A549 (cell line): ENCODE data around the gene PROC. TPM values are rescaled to one million over a fixed set of nuclear protein-coding genes. Genes with fewer than 3 reads are reported as not detected.

Experiments
- ATAC-seq, 2 experiments: fragments of 200-7000 bp in 1 of 2; fragments of >200 bp in 1 of 2; cut with Nextera tagmentation in 1 of 2; cut with Tn5 transposase in 1 of 2; 3 replicates each; pipeline versions ENCODE4 v1.8.0 to v1.9.1; 2018 to 2020; ENCODE audit warnings: mild to moderate bottlenecking in 1 of 2, moderate library complexity in 1 of 2
- CTCF ChIA-PET: fragments of 300-600 bp; sonication (Branson Sonifier 250); formaldehyde crosslinking; extraction: SDS; loops from one replicate; lab custom pipeline; 2021; ENCODE audit warnings: antibody characterized with exemption, inconsistent platforms; lab: Yijun Ruan, JAX
- POLR2A ChIA-PET: fragments of 350-600 bp; formaldehyde crosslinking; extraction: SDS; loops from one replicate; lab custom pipeline; 2021; ENCODE audit warnings: antibody characterized with exemption, inconsistent platforms; lab: Yijun Ruan, JAX
- DNase-seq, 2 experiments: peaks; one replicate each; pipeline versions ENCODE4 v3.0.0 to v3.0.0-alpha.2; 2011 to 2016; ENCODE audit warnings: low read depth in 1 of 2, low spot score in 1 of 2
- FAIRE-seq: peaks from 2 replicates; lab custom pipeline; 2011; peaks lifted over from hg19 to GRCh38; lab: Jason Lieb, UNC
- H3K27ac ChIP-seq, 2 experiments: fragments of >200 bp; sonication (Bioruptor Twin); formaldehyde crosslinking; 3 replicates each; pipeline ENCODE4 v1.5.1; 2016 to 2017
- H3K4me1 ChIP-seq: fragments of >200 bp; sonication (Bioruptor Twin); formaldehyde crosslinking; 3 replicates; pipeline ENCODE4 v1.6.1; 2016
- H3K4me2 ChIP-seq: fragments of >200 bp; sonication (Bioruptor Twin); formaldehyde crosslinking; 3 replicates; pipeline ENCODE4 v1.6.1; 2016
- H3K4me3 ChIP-seq: fragments of >200 bp; sonication (Bioruptor Twin); formaldehyde crosslinking; 3 replicates; pipeline ENCODE4 v1.5.1; 2016
- H3K9me3 ChIP-seq: fragments of >200 bp; sonication (Bioruptor Twin); formaldehyde crosslinking; 3 replicates; pipeline ENCODE4 v1.6.1; 2016
- CTCF ChIP-seq: fragments of >200 bp; sonication (Bioruptor Twin); formaldehyde crosslinking; IDR thresholded peaks from 3 replicates; pipeline ENCODE4 v1.5.1; 2016
- FOXS1 ChIP-seq: fragments of 250-450 bp; sonication (Bioruptor Pico); IDR thresholded peaks from 2 replicates; pipeline ENCODE4 v1.5.0; 2020; ENCODE audit warnings: mild to moderate bottlenecking, moderate library complexity
- GATA3 ChIP-seq: IDR thresholded peaks from 2 replicates; pipeline ENCODE4 v1.6.1; 2012; ENCODE audit warnings: borderline replicate concordance
- HDAC2 ChIP-seq: fragments of 200-600 bp; sonication (generic); IDR thresholded peaks from 2 replicates; pipeline ENCODE4 v1.6.1; 2016
- HES2 ChIP-seq: fragments of >200 bp; sonication (Bioruptor Twin); formaldehyde crosslinking; IDR thresholded peaks from 2 replicates; pipeline ENCODE4 v1.6.1; 2016
- JUN ChIP-seq, 2 experiments: fragments of >200 bp; sonication (Bioruptor Twin); formaldehyde crosslinking; IDR thresholded peaks; 2 replicates in 1 of 2; 3 replicates in 1 of 2; pipeline ENCODE4 v1.6.1; 2016 to 2017
- KDM1A ChIP-seq: fragments of 200-600 bp; sonication (generic); IDR thresholded peaks from 2 replicates; pipeline ENCODE4 v1.6.1; 2016; ENCODE audit warnings: low read depth, mild to moderate bottlenecking
- KDM5A ChIP-seq: fragments of 200-600 bp; sonication (generic); IDR thresholded peaks from 2 replicates; pipeline ENCODE4 v1.6.1; 2016; ENCODE audit warnings: antibody characterized with exemption, mild to moderate bottlenecking
- MAFK ChIP-seq: fragments of 450-650 bp; IDR thresholded peaks from 2 replicates; pipeline ENCODE4 v1.6.1; 2014; ENCODE audit not compliant: partially characterized antibody
- MYC ChIP-seq: IDR thresholded peaks from 2 replicates; pipeline ENCODE4 v1.6.1; 2012; ENCODE audit warnings: mild to moderate bottlenecking, inconsistent platforms, low read length, improper control_type of control experiment, borderline replicate concordance
- NPAS2 ChIP-seq: fragments of 250-450 bp; sonication (Bioruptor Pico); IDR thresholded peaks from 2 replicates; pipeline ENCODE4 v1.8.0; 2022; ENCODE audit warnings: mild to moderate bottlenecking, moderate library complexity, borderline replicate concordance
- PBX3 ChIP-seq: IDR thresholded peaks from 2 replicates; pipeline ENCODE4 v1.6.1; 2012
- POLR2AphosphoS2 ChIP-seq: conservative IDR thresholded peaks from 2 replicates; pipeline ENCODE4 v1.6.1; 2012; ENCODE audit warnings: low read length, improper control_type of control experiment, inconsistent platforms
- RARB ChIP-seq: fragments of 250-450 bp; sonication (Bioruptor Pico); IDR thresholded peaks from 2 replicates; pipeline ENCODE4 v1.8.0; 2021; ENCODE audit warnings: mild to moderate bottlenecking, moderate library complexity
- TP53 ChIP-seq: fragments of 250-450 bp; sonication (Bioruptor Pico); IDR thresholded peaks from 2 replicates; pipeline ENCODE4 v1.5.0; 2021; ENCODE audit warnings: mild to moderate bottlenecking, moderate library complexity
- ZC3H11A ChIP-seq: fragments of 450-650 bp; IDR thresholded peaks from 2 replicates; pipeline ENCODE4 v1.6.1; 2014; ENCODE audit warnings: antibody characterized with exemption, mild to moderate bottlenecking
- ZFP36 ChIP-seq: fragments of 450-650 bp; IDR thresholded peaks from 2 replicates; pipeline ENCODE4 v1.6.1; 2014; ENCODE audit warnings: borderline replicate concordance; ENCODE audit not compliant: partially characterized antibody
- WGBS: methylation state at CpG from one replicate; pipeline ENCODE4 v1.1.6; 2017; ENCODE audit errors: missing lambda C conversion rate; 5-methylcytosine and 5-hydroxymethylcytosine counted together
- polyA plus RNA-seq, 4 experiments: library from polyadenylated mRNA; depleted of rRNA in 3 of 4; stranded (reverse); fragments of >200 nt; fragmentation: RNase III in 1 of 4; extraction: RNeasy Plus Mini Kit Qiagen cat#74134 plus additional on column Dnase treatment in 1 of 4; gene quantifications; 2 replicates in 3 of 4; 3 replicates in 1 of 4; pipeline ENCODE4 v1.2.3, GENCODE V29; 2011 to 2017
- TF ChIP-seq, protein P1 (sequence below): fragments of 250-450 bp; sonication (Bioruptor Pico); IDR thresholded peaks from 2 replicates; pipeline ENCODE4 v1.5.0; 2020; ENCODE audit warnings: low read depth, mild to moderate bottlenecking, moderate library complexity
- TF ChIP-seq, protein P2 (sequence below): fragments of 150-350 bp; IDR thresholded peaks from 2 replicates; pipeline ENCODE4 v1.6.1; 2014; ENCODE audit warnings: low read depth, mild to moderate bottlenecking, low read length

PROC gene
- polyA plus RNA-seq, 2 of the 4 experiments (the other 2 are of a cell fraction), result 2.0 to 7.9 TPM

DNA sequence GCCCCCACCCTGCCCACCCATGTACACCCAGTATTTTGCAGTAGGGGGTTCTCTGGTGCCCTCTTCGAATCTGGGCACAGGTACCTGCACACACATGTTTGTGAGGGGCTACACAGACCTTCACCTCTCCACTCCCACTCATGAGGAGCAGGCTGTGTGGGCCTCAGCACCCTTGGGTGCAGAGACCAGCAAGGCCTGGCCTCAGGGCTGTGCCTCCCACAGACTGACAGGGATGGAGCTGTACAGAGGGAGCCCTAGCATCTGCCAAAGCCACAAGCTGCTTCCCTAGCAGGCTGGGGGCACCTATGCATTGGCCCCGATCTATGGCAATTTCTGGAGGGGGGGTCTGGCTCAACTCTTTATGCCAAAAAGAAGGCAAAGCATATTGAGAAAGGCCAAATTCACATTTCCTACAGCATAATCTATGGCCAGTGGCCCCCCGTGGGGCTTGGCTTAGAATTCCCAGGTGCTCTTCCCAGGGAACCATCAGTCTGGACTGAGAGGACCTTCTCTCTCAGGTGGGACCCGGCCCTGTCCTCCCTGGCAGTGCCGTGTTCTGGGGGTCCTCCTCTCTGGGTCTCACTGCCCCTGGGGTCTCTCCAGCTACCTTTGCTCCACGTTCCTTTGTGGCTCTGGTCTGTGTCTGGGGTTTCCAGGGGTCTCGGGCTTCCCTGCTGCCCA is 9.3 kb downstream of the PROC start:
- H3K4me3 ChIP-seq, result no peak overlapping the region
- no peak overlapping the region for H3K27ac ChIP-seq
- ChIA-PET POLR2A (no interaction called here), CTCF (interaction anchor here (0.9 to 1.5 kb wide), 3 partner anchors 11 to 104 kb away, joined by 3 read pairs; no protein-coding TSS in a partner anchor)
- H3K4me1 ChIP-seq, result no peaks in the 10 kb centered on the region
- H3K4me2 ChIP-seq, result no peak overlapping the region
- no peak for DNase-seq
- no peak for ATAC-seq
- no peak for TF ChIP-seq POLR2AphosphoS2
- TF ChIP-seq RARB, result no peak
- TF ChIP-seq ZFP36, result no peak
- TF ChIP-seq KDM5A, result no peak
- H3K9me3 ChIP-seq, result no peaks in the 10 kb centered on the region
- 76% methylated on average over 6 of the region's 7 CpGs for WGBS
- no peak for FAIRE-seq

GRCh38 chr2:127428057-127428814 is 10.0 kb downstream of the PROC start:
- ATAC-seq (no peak), DNase-seq (no peak), FAIRE-seq (no peak)
- ChIA-PET CTCF (interaction anchor here (1.0 to 2.0 kb wide), 2 partner anchors 12 kb away, joined by 3 to 9 read pairs; no protein-coding TSS in a partner anchor), POLR2A (no interaction called here)
- Histone ChIP-seq H3K4me3 (no peak overlapping the region), H3K9me3 (no peaks in the 10 kb centered on the region), H3K4me1 (no peaks in the 10 kb centered on the region), H3K4me2 (no peak overlapping the region), H3K27ac (no peak overlapping the region)
- 91% methylated on average over 36 of the region's 36 CpGs for WGBS
- TF ChIP-seq FOXS1 (CRISPR knock-in tag) (no peak), HES2 (no peak), CTCF (no peak), ZFP36 (no peak), KDM1A (no peak), ZC3H11A (no peak), NPAS2 (no peak), MYC (no peak), PBX3 (no peak), HDAC2 (no peak), TP53 (CRISPR knock-in tag) (no peak)
- TF ChIP-seq, protein P1, sequence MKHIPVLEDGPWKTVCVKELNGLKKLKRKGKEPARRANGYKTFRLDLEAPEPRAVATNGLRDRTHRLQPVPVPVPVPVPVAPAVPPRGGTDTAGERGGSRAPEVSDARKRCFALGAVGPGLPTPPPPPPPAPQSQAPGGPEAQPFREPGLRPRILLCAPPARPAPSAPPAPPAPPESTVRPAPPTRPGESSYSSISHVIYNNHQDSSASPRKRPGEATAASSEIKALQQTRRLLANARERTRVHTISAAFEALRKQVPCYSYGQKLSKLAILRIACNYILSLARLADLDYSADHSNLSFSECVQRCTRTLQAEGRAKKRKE (CRISPR knock-in tag), result no peak

DNA sequence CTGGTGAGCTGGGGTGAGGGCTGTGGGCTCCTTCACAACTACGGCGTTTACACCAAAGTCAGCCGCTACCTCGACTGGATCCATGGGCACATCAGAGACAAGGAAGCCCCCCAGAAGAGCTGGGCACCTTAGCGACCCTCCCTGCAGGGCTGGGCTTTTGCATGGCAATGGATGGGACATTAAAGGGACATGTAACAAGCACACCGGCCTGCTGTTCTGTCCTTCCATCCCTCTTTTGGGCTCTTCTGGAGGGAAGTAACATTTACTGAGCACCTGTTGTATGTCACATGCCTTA is 10.5 kb downstream of the PROC start:
- H3K4me3 ChIP-seq, result no peak overlapping the region
- WGBS, result 86% methylated on average over 3 of the region's 6 CpGs
- CTCF ChIA-PET, result interaction anchor here (1.2 to 2.0 kb wide), 4 partner anchors 13 to 267 kb away, joined by 3 to 9 read pairs (median 5); no protein-coding TSS in a partner anchor

More for the DNA sequence above, 10.5 kb downstream of the PROC start:
- Histone ChIP-seq H3K9me3 (no peaks in the 10 kb centered on the region), H3K4me2 (no peak overlapping the region), H3K4me1 (no peaks in the 10 kb centered on the region), H3K27ac (no peak overlapping the region)
- ATAC-seq, result no peak
- POLR2A ChIA-PET, result no interaction called here
- no peak for FAIRE-seq
- no peak for TF ChIP-seq JUN (IDR thresholded peaks at IDR 0.05)
- TF ChIP-seq GATA3, result no peak
- TF ChIP-seq MAFK, result no peak
- TF ChIP-seq POLR2AphosphoS2, result no peak
- TF ChIP-seq, protein P2, sequence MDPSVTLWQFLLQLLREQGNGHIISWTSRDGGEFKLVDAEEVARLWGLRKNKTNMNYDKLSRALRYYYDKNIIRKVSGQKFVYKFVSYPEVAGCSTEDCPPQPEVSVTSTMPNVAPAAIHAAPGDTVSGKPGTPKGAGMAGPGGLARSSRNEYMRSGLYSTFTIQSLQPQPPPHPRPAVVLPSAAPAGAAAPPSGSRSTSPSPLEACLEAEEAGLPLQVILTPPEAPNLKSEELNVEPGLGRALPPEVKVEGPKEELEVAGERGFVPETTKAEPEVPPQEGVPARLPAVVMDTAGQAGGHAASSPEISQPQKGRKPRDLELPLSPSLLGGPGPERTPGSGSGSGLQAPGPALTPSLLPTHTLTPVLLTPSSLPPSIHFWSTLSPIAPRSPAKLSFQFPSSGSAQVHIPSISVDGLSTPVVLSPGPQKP, result no peak
- DNase-seq, result no peak
